Stimulated activated CD8-positive, alpha-beta memory T cell treated with anti-CD3 and anti-CD28 coated beads, Interleukin-12 subunit alpha, Interleukin-12 subunit beta, amount 100 ng/mL, for 24 hours (primary cell): Measurements from ENCODE around the gene TNFRSF4.
A peak's percentile ranks its signal among the peaks of the same experiment; 100 is the strongest.
"Not testable (repeated sequence)": the region's sequence is repeated elsewhere in the genome, so short reads cannot be mapped to it uniquely, and the experiment has no call there.

Experiments
- DNase-seq: peaks from one replicate; pipeline ENCODE4 v3.0.0-alpha.2; 2020; ENCODE audit errors: extremely low read depth

The TNFRSF4 gene

GRCh38 chr1:1202831-1203560 lies 11.0 kb downstream of the TNFRSF4 start:
- no peak for DNase-seq

- DNase-seq = peak; percentile 74
These were observed 12.8 kb downstream of the TNFRSF4 start for GRCh38 chr1:1200876-1201810.

- no peak for DNase-seq
These were observed 13.7 kb downstream of the TNFRSF4 start for GRCh38 chr1:1199961-1200875.

GRCh38 chr1:1199141-1199960 lies 14.6 kb downstream of the TNFRSF4 start:
- DNase-seq = no peak

- no peak for DNase-seq
These were observed 15.4 kb downstream of the TNFRSF4 start for GRCh38 chr1:1198423-1199140.

DNA sequence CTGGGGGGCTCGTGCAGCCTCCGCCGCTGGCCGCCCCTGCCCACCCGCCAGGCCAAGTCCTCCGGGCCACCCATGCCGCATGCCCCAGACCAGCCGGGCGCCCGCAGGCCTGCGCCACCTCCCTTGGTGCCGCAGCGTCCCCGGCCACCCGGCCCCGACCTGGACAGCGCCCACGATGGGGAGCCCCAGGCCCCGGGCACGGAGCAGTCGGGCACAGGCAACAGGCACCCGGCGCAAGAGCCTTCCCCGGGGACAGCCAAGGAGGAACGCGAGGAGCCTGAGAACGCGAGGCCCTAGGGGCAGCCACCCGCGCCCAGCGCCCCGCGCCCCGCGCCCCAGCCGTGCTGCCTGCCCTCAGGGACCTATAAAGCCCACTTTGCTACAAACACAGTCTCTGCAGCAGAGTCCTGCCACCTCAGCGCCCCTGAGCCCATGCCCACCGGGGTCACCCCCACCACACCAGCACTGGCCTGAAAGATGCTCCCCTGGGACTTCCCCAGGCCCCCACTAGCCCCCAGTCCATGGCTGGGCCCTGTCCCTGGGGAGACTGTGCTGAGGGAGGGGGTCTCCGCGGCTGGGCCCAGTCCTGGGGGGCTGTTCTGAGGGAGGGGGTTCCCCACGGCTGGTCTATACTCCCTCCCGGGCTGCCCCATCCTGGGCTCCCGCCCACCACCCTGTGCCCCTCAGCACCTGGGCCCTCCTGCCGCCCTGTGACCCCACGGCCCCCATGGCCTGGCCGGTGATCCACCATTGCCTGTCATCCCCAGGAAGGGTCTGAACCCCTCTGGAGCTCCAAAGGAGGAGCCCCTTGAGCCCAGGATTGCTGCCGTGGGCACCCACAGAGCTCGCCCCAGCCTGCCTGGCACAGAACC lies 16.2 kb downstream of the TNFRSF4 start:
- DNase-seq = no peak

GRCh38 chr1:1197188-1197500 lies 16.8 kb downstream of the TNFRSF4 start:
- no peak for DNase-seq

DNA sequence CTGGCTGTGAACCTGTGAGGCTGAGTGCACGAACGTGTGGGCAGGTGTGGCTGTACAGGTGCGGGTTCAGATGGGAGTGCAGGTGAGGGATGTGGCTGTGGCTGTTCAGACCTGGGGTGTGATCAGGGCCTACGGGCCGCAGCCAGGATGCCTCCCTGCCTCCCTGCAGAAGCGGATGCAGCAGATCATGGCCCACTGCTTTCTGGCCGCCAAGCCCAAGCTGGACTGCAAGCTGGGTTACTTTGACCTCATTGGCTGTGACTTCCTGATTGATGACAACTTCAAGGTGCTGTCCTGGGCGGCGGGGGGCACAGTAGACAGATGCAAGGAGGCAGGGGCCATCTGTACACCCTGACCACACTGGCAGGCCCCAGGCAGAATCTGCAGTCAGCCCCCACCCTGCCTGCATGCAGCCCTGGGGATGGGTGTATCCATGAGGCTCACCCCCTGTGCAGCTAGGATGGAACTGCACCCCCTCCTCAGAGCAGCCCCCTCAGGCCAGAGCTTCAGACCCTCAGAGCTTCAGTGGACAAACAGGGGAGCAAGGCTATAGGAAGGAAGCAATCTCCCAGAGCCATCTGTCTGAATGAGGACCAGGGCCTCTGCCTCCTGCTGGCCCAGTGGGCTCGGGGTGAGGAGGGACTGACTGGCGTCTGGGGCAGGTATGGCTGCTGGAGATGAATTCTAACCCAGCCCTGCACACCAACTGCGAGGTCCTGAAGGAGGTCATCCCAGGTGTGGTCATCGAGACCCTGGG lies 17.3 kb downstream of the TNFRSF4 start:
- no peak for DNase-seq

GRCh38 chr1:1195726-1196125 lies 18.2 kb downstream of the TNFRSF4 start:
- DNase-seq = not testable (repeated sequence)

GRCh38 chr1:1194723-1195122 lies 19.2 kb downstream of the TNFRSF4 start:
- DNase-seq = no peak

- no peak for DNase-seq
These were observed 22.2 kb downstream of the TNFRSF4 start for GRCh38 chr1:1191734-1192133.

DNA sequence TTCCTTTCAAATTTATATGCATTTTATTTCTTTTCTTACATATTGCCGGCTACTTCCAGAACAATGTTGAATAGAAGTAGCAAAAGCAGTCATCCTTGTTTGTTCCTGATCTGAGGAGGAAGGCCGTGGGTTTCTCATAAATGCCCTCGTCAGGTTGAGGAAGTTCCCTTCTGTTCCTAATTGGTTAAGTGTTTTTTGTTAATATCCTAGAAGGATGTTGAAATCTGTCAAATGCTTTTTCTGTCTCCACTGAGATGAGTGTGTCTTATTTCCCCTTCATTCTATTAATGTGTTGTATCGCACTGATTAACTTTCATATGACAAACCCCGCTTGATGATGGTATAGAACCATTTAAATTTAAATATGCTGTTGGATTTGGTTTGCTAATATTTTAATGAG lies 24.8 kb downstream of the TNFRSF4 start:
- DNase-seq = no peak

GRCh38 chr1:1187938-1188337 lies 26.0 kb downstream of the TNFRSF4 start:
- no peak for DNase-seq

DNA sequence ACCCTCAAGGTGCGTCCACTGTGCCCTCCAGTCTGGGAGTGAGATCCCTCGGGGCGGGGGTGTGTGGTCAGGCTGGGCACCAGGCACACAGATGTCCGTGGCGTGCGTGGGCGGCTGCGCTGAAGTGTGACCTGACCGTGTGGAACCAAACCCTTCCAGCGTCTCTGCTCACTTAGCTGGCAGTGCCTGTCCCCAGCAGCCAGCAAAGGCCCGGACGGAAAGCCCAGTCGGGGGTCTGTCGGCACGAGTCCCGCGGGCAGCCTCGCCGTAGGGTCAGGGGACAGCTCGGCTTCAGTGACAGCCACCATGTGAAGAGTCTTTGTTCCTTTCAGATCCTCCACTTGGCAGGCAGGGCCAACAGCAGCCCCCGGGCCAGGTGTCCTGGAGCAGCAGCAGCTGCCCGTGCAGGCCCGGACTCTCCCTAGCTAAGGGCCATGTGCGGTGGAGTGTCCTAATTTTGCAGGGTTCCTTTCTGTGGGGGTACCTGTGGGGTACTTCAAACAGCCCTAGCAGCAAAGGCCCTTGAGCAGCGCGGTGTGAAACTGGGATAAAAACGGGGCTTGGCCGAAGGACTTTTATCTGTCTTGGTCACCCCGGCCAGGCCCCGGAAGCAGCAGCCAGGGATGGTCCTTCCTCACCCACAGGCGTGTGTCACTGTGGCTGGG lies 28.7 kb downstream of the TNFRSF4 start:
- no peak for DNase-seq

- no peak for DNase-seq
These were observed 29.8 kb downstream of the TNFRSF4 start for GRCh38 chr1:1183833-1184775.

GRCh38 chr1:1183221-1183747 lies 30.7 kb downstream of the TNFRSF4 start:
- DNase-seq = no peak
